GM12878 (cell line): ENCODE measurements around the gene PIP4K2A. TPM values are rescaled to one million over a fixed set of nuclear protein-coding genes. Genes with fewer than 3 reads are reported as not detected.

Experiments used
- ATAC-seq: fragments of 200-7000 bp; cut with Tn5 transposase; 3 replicates; pipeline ENCODE4 v1.9.1; 2020; ENCODE audit warnings: mild to moderate bottlenecking, moderate library complexity
- BruUV-seq: library from RNA; stranded (reverse); fragments of 400-500 nt; replicated peaks from 2 replicates; lab custom pipeline; 2021; lab: Mats Ljungman, UMichigan
- CTCF ChIA-PET: fragments of 300-600 bp; sonication (Branson Sonifier 250); formaldehyde crosslinking; extraction: SDS; loops from one replicate; lab custom pipeline; 2021; ENCODE audit warnings: inconsistent platforms; lab: Yijun Ruan, JAX
- POLR2A ChIA-PET: fragments of 350-600 bp; formaldehyde crosslinking; extraction: SDS; loops from one replicate; lab custom pipeline; 2021; ENCODE audit warnings: inconsistent platforms; lab: Charles Lee
- RAD21 ChIA-PET: fragments of 300-600 bp; sonication (Branson Sonifier 250); formaldehyde crosslinking; loops from one replicate; lab custom pipeline; 2023; ENCODE audit warnings: antibody characterized with exemption; ENCODE audit not compliant: unreplicated experiment; lab: Charles Lee
- SMC1A ChIA-PET: fragments of 300-600 bp; sonication (Branson Sonifier 250); formaldehyde crosslinking; loops from one replicate; lab custom pipeline; 2023; ENCODE audit not compliant: unreplicated experiment, uncharacterized antibody; lab: Charles Lee
- DNase-seq: peaks from one replicate; pipeline ENCODE4 v3.0.0-alpha.2; 2011; ENCODE audit warnings: low read depth, low spot score
- FAIRE-seq: peaks from 3 replicates; lab custom pipeline; 2011; peaks lifted over from hg19 to GRCh38; lab: Jason Lieb, UNC
- H2AFZ ChIP-seq: 2 replicates; pipeline ENCODE4 v1.6.0; 2011; ENCODE audit warnings: low read depth, low read length, control low read depth; ENCODE audit not compliant: control insufficient read depth
- H3K27ac ChIP-seq: 2 replicates; pipeline ENCODE4 v1.5.1; 2011; ENCODE audit warnings: control low read depth; ENCODE audit not compliant: control insufficient read depth, insufficient read depth
- H3K27me3 ChIP-seq, 2 experiments: replicated peaks in 1 of 2; 2 replicates each; pipeline versions ENCODE4 v1.6.0 to v1.6.1; 2011; ENCODE audit warnings: low read length in 1 of 2; ENCODE audit not compliant: control insufficient read depth in 2 of 2, insufficient read depth in 2 of 2
- H3K36me3 ChIP-seq, 2 experiments: 2 replicates each; pipeline ENCODE4 v1.5.1; 2011; ENCODE audit warnings: low read length in 1 of 2; ENCODE audit not compliant: control insufficient read depth in 2 of 2, insufficient read depth in 2 of 2
- H3K4me1 ChIP-seq: 2 replicates; pipeline ENCODE4 v1.6.1; 2011; ENCODE audit warnings: mild to moderate bottlenecking, low read length, moderate library complexity, mixed read lengths; ENCODE audit not compliant: control insufficient read depth, insufficient read depth
- H3K4me2 ChIP-seq: 2 replicates; pipeline ENCODE4 v1.6.0; 2011; ENCODE audit warnings: control low read depth; ENCODE audit not compliant: control insufficient read depth, insufficient read depth
- H3K4me3 ChIP-seq: fragments of 200-600 bp; sonication (generic); 2 replicates; pipeline ENCODE4 v1.5.1; 2016
- H3K79me2 ChIP-seq: 2 replicates; pipeline ENCODE4 v1.6.0; 2011; ENCODE audit warnings: low read length; ENCODE audit not compliant: control insufficient read depth, insufficient read depth
- H3K9ac ChIP-seq: 2 replicates; pipeline ENCODE4 v1.8.0; 2011; ENCODE audit warnings: low read length, control low read depth, mixed read lengths; ENCODE audit not compliant: control insufficient read depth, insufficient read depth
- H3K9me3 ChIP-seq: replicated peaks from 3 replicates; pipeline ENCODE4 v1.5.1; 2011; ENCODE audit warnings: mild to moderate bottlenecking, low read length; ENCODE audit not compliant: control insufficient read depth, insufficient read depth
- H4K20me1 ChIP-seq: 2 replicates; pipeline ENCODE4 v1.6.0; 2011; ENCODE audit not compliant: control insufficient read depth, insufficient read depth
- BACH1 ChIP-seq: fragments of 450-650 bp; IDR thresholded peaks from 2 replicates; pipeline ENCODE4 v1.6.1; 2017; ENCODE audit warnings: mild to moderate bottlenecking, borderline replicate concordance
- CEBPB ChIP-seq, 2 experiments: fragments of 150-350 bp in 1 of 2; IDR thresholded peaks; 2 replicates each; pipeline ENCODE4 v1.6.1; 2012 to 2014; ENCODE audit warnings: low read depth in 2 of 2, low read length in 2 of 2, borderline replicate concordance in 1 of 2, inconsistent platforms in 1 of 2
- ETV6 ChIP-seq, 2 experiments: fragments of 450-650 bp in 1 of 2; IDR thresholded peaks in 1 of 2; conservative IDR thresholded peaks in 1 of 2; 2 replicates each; pipeline ENCODE4 v1.6.1; 2014; ENCODE audit warnings: antibody characterized with exemption in 1 of 2, borderline replicate concordance in 1 of 2, low read depth in 1 of 2, mild to moderate bottlenecking in 1 of 2, moderate library complexity in 1 of 2
- NFIC ChIP-seq: IDR thresholded peaks from 2 replicates; pipeline ENCODE4 v1.6.1; 2012; ENCODE audit warnings: low read depth, mild to moderate bottlenecking, inconsistent platforms, low read length, moderate library complexity
- WGBS: methylation state at CpG from one replicate; pipeline ENCODE4 v1.1.6; 2016; ENCODE audit warnings: low lambda C conversion rate; ENCODE audit not compliant: insufficient replicate concordance, insufficient coverage; ENCODE audit errors: missing lambda C conversion rate; 5-methylcytosine and 5-hydroxymethylcytosine counted together
- in situ Hi-C: fragments of 300-500 bp; cut with MboI; formaldehyde crosslinking; loops from 9 replicates; pipeline ENCODE4 v1.14.3; 2018; ENCODE audit warnings: mixed read lengths
- intact Hi-C: fragments of 100-400 bp; cut with micrococcal nuclease; formaldehyde crosslinking; loops from one replicate; pipeline ENCODE4 v1.14.2; 2022; ENCODE audit not compliant: unreplicated experiment
- polyA plus RNA-seq, 11 experiments: library from polyadenylated mRNA; depleted of rRNA in 4 of 11; unstranded in 6 of 11; stranded (reverse) in 5 of 11; fragments of >200 nt; fragmentation: Nextera tagmentation in 4 of 11; fragmentation: Illumina TruSeq in 1 of 11; extraction: Ambion mirVana in 4 of 11; extraction: Trizol in 1 of 11; gene quantifications; 1 replicate in 1 of 11; 2 replicates in 10 of 11; pipeline versions ENCODE4 v1.2.1 to v1.2.3, GENCODE V29; 2011 to 2016; ENCODE audit warnings: inconsistent platforms in 2 of 11, missing spikeins in 2 of 11, low read depth in 1 of 11
- total RNA-seq, 4 experiments: library from RNA; depleted of rRNA in 3 of 4; stranded (reverse); fragments of >200 nt in 3 of 4; fragmentation: Illumina TruSeq in 1 of 4; extraction: Trizol in 1 of 4; gene quantifications; 2 replicates each; pipeline versions ENCODE4 v1.2.1 to v1.2.3, GENCODE V29; 2013 to 2021
- TF ChIP-seq, protein P1 (sequence below): IDR thresholded peaks from 2 replicates; pipeline ENCODE4 v1.6.1; 2012; ENCODE audit warnings: low read depth, low read length, improper control_type of control experiment
- TF ChIP-seq, protein P2 (sequence below): fragments of 450-650 bp; IDR thresholded peaks from 2 replicates; pipeline ENCODE4 v1.6.1; 2017; ENCODE audit warnings: mild to moderate bottlenecking, moderate library complexity
- TF ChIP-seq, protein P3 (sequence below): IDR thresholded peaks from 2 replicates; pipeline ENCODE4 v1.6.1; 2011; ENCODE audit warnings: low read depth, mild to moderate bottlenecking, low read length, moderate library complexity, borderline replicate concordance; ENCODE audit errors: extremely low read depth

Gene PIP4K2A
- total and polyA plus RNA-seq, 10 of the 15 experiments (the other 5 are each of a cell fraction or from before 2014, with no cell fraction given) = 54.3 to 139 (median 84.4) TPM

DNA sequence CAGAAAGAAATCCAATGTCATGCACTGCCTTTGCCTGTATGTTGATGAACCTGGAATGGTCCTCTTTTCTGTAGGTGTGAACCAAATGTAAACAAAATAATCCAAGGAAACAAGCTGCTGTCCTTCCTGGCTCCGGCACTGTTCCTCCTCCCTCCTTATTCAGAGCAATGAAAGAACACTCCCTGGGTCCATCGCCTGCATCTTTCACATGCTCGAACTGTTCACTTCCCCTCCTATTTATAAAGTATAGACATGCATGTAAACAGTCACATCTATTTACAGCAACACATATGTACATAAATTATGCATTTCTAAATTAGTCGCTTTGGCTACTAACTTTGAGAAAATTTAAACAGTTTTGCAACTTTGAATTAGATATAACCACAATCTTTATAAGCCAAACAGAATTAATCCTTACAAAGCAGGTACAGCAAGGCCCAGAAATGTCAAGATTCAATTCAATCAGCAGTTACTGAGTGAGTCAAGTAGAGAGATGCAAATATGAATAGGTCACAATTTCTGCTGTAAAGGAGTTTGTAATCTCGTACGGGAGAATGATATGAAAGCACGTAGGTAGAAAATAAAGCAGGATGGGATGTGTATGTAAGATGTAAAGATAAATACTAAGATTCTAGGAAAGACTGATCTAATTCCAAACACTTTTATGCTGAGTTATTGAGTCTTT is 162.6 kb downstream of the PIP4K2A start:
- ATAC-seq (no peak), FAIRE-seq (peak; percentile 13), DNase-seq (no peak)
- peaks cover 18 to 30% of the 10 kb centered on the region in 2 experiments for H3K36me3 ChIP-seq
- no peaks in the 10 kb centered on the region for H3K79me2 ChIP-seq
- no peaks in the 10 kb centered on the region; the same call in 1 of the 2 replicates for H4K20me1 ChIP-seq
- no peaks in the 10 kb centered on the region for H3K4me1 ChIP-seq
- H3K27me3 ChIP-seq = no peaks in the 10 kb centered on the region
- no peaks in the 10 kb centered on the region for H3K9me3 ChIP-seq
- CTCF ChIA-PET = interaction anchor here (0.8 to 1.1 kb wide), 5 partner anchors 21 to 561 kb away, joined by 3 to 4 read pairs (median 3); no protein-coding TSS in a partner anchor
- RAD21 ChIA-PET = interaction anchor here (1.2 kb wide), 1 partner anchor 381 kb away, joined by 3 read pairs; no protein-coding TSS in a partner anchor
- H2AFZ ChIP-seq = no peak overlapping the region
- H3K4me2 ChIP-seq = no peak overlapping the region
- BruUV-seq = no TSS peak
- H3K27ac ChIP-seq = no peak overlapping the region
- 56% methylated on average over 7 of the region's 7 CpGs for WGBS
- intact Hi-C loops = loop anchor here (5.0 kb wide), 1 partner anchor 435 kb away; no protein-coding TSS in a partner anchor
- TF ChIP-seq ETV6 (conservative IDR thresholded peaks at IDR 0.05 in 1 of 2, IDR thresholded peaks at IDR 0.05 in 1 of 2; ENCODE audit: borderline replicate concordance in 1 of 2, low read depth in 1 of 2) = no peak
- no peak for TF ChIP-seq NFIC
- TF ChIP-seq BACH1 = no peak
- TF ChIP-seq, protein P1, sequence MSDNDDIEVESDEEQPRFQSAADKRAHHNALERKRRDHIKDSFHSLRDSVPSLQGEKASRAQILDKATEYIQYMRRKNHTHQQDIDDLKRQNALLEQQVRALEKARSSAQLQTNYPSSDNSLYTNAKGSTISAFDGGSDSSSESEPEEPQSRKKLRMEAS = no peak
- TF ChIP-seq, protein P2, sequence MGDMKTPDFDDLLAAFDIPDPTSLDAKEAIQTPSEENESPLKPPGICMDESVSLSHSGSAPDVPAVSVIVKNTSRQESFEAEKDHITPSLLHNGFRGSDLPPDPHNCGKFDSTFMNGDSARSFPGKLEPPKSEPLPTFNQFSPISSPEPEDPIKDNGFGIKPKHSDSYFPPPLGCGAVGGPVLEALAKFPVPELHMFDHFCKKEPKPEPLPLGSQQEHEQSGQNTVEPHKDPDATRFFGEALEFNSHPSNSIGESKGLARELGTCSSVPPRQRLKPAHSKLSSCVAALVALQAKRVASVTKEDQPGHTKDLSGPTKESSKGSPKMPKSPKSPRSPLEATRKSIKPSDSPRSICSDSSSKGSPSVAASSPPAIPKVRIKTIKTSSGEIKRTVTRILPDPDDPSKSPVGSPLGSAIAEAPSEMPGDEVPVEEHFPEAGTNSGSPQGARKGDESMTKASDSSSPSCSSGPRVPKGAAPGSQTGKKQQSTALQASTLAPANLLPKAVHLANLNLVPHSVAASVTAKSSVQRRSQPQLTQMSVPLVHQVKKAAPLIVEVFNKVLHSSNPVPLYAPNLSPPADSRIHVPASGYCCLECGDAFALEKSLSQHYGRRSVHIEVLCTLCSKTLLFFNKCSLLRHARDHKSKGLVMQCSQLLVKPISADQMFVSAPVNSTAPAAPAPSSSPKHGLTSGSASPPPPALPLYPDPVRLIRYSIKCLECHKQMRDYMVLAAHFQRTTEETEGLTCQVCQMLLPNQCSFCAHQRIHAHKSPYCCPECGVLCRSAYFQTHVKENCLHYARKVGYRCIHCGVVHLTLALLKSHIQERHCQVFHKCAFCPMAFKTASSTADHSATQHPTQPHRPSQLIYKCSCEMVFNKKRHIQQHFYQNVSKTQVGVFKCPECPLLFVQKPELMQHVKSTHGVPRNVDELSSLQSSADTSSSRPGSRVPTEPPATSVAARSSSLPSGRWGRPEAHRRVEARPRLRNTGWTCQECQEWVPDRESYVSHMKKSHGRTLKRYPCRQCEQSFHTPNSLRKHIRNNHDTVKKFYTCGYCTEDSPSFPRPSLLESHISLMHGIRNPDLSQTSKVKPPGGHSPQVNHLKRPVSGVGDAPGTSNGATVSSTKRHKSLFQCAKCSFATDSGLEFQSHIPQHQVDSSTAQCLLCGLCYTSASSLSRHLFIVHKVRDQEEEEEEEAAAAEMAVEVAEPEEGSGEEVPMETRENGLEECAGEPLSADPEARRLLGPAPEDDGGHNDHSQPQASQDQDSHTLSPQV = no peak
- TF ChIP-seq, protein P3, sequence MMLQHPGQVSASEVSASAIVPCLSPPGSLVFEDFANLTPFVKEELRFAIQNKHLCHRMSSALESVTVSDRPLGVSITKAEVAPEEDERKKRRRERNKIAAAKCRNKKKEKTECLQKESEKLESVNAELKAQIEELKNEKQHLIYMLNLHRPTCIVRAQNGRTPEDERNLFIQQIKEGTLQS = no peak
- no peak for TF ChIP-seq CEBPB (IDR thresholded peaks at IDR 0.05; ENCODE audit: borderline replicate concordance in 1 of 2, low read depth in 2 of 2, low read length in 2 of 2)
- no peak overlapping the region for H3K4me3 ChIP-seq
- in situ Hi-C loops = no loop called here
- SMC1A ChIA-PET = interaction anchor here (0.7 to 2.2 kb wide), 8 partner anchors 11 to 558 kb away, joined by 3 to 9 read pairs (median 4); no protein-coding TSS in a partner anchor
- POLR2A ChIA-PET = no interaction called here
- H3K9ac ChIP-seq = no peak overlapping the region
